Measurements from ENCODE around the gene REV3L.
"Not testable (repeated sequence)": the region's sequence is repeated elsewhere in the genome, so short reads cannot be mapped to it uniquely, and the experiment has no call there.

GRCh38 chr6:111255838-111256237, 227.2 kb downstream of the REV3L start:
- TF ChIP-seq CTCF (IDR thresholded peaks at IDR 0.05; ENCODE audit: low read depth, low read length); POLR2A (IDR thresholded peaks at IDR 0.05; ENCODE audit: extremely low read depth, insufficient read length): not testable (repeated sequence)
